ENCODE measurements around the gene PTF1A.

- TF ChIP-seq, protein P1, sequence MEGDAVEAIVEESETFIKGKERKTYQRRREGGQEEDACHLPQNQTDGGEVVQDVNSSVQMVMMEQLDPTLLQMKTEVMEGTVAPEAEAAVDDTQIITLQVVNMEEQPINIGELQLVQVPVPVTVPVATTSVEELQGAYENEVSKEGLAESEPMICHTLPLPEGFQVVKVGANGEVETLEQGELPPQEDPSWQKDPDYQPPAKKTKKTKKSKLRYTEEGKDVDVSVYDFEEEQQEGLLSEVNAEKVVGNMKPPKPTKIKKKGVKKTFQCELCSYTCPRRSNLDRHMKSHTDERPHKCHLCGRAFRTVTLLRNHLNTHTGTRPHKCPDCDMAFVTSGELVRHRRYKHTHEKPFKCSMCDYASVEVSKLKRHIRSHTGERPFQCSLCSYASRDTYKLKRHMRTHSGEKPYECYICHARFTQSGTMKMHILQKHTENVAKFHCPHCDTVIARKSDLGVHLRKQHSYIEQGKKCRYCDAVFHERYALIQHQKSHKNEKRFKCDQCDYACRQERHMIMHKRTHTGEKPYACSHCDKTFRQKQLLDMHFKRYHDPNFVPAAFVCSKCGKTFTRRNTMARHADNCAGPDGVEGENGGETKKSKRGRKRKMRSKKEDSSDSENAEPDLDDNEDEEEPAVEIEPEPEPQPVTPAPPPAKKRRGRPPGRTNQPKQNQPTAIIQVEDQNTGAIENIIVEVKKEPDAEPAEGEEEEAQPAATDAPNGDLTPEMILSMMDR (IDR thresholded peaks at IDR 0.05) = no peak
- no peak for TF ChIP-seq POLR2A (IDR thresholded peaks at IDR 0.05)
Measured at GRCh38 chr10:23238015-23238414, 45.9 kb downstream of the PTF1A start.

Measured in thyroid gland (tissue), 4 donors.